Measurements from ENCODE around the gene FOXO1.
A peak's percentile ranks its signal among the peaks of the same experiment; 100 is the strongest.

The FOXO1 gene

GRCh38 chr13:40697711-40698110 is 31.3 kb upstream of the FOXO1 start:
- H3K4me3 ChIP-seq (ENCODE audit: low read depth, low read length, poor library complexity, severe bottlenecking), result peak overlapping the region; percentile 2
- peak overlapping the region; percentile 57 for H3K4me2 ChIP-seq (ENCODE audit: low read length)
- peak overlapping the region; percentile 95 for H3K27ac ChIP-seq (ENCODE audit: low read depth, low read length, poor library complexity, severe bottlenecking)
- no peaks in the 10 kb centered on the region; the same call in 1 of the 2 replicates for H3F3A ChIP-seq (ENCODE audit: insufficient read depth, low read length)
- TF ChIP-seq CTCF (IDR thresholded peaks at IDR 0.05; ENCODE audit: low read length) (no peak), EZH2 (IDR thresholded peaks at IDR 0.05; ENCODE audit: borderline replicate concordance, low read length) (no peak)
- H3K9me3 ChIP-seq (ENCODE audit: low read length), result no peaks in the 10 kb centered on the region
- no peaks in the 10 kb centered on the region for H3K27me3 ChIP-seq (ENCODE audit: insufficient read depth, low read length)
- H2AFZ ChIP-seq (ENCODE audit: low read length), result no peak overlapping the region
- peaks cover 72% of the 10 kb centered on the region for H3K4me1 ChIP-seq (ENCODE audit: insufficient read depth, low read length, severe bottlenecking)
- H4K20me1 ChIP-seq (ENCODE audit: insufficient read depth, low read length), result no peaks in the 10 kb centered on the region
- peak overlapping the region; percentile 45 for H3K9ac ChIP-seq (ENCODE audit: low read length)
- H3K36me3 ChIP-seq (ENCODE audit: insufficient read depth, low read length), result no peaks in the 10 kb centered on the region
- H3K79me2 ChIP-seq (ENCODE audit: insufficient read depth, low read length), result no peaks in the 10 kb centered on the region
- H3K9me2 ChIP-seq (ENCODE audit: low read depth, low read length), result no peaks in the 10 kb centered on the region

DNA sequence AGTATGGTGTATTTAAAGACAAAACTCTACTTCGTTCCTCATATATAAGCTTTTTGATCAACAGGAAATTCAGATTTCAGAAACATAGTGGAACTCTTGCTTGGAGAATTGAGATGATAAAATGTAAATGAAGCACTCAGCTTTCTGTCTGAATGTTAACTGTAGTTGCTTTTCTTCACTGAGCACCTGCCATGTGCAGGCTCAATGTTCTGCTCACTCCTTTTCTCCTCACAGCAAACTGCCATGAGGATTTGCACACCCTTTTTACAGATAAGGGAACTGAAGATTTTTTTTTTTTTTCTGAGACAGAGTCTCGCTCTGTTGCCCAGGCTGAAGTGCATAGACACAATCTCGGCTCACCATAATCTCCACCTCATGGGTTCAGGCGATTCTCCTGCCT is 28.0 kb upstream of the FOXO1 start:
- H3K9me2 ChIP-seq (ENCODE audit: low read depth, low read length), result no peaks in the 10 kb centered on the region
- H3K9ac ChIP-seq (ENCODE audit: low read length), result no peak overlapping the region
- H3K4me1 ChIP-seq (ENCODE audit: insufficient read depth, low read length, severe bottlenecking), result peaks cover 60% of the 10 kb centered on the region
- H3F3A ChIP-seq (ENCODE audit: insufficient read depth, low read length), result no peaks in the 10 kb centered on the region; the same call in 1 of the 2 replicates
- H2AFZ ChIP-seq (ENCODE audit: low read length), result no peak overlapping the region
- no peak overlapping the region for H3K4me3 ChIP-seq (ENCODE audit: low read depth, low read length, poor library complexity, severe bottlenecking)
- H3K27ac ChIP-seq (ENCODE audit: low read depth, low read length, poor library complexity, severe bottlenecking), result peak overlapping the region; percentile 65
- no peak overlapping the region for H3K4me2 ChIP-seq (ENCODE audit: low read length)
- no peaks in the 10 kb centered on the region for H3K36me3 ChIP-seq (ENCODE audit: insufficient read depth, low read length)
- H4K20me1 ChIP-seq (ENCODE audit: insufficient read depth, low read length), result no peaks in the 10 kb centered on the region
- H3K79me2 ChIP-seq (ENCODE audit: insufficient read depth, low read length), result no peaks in the 10 kb centered on the region
- H3K9me3 ChIP-seq (ENCODE audit: low read length), result peaks cover 3% of the 10 kb centered on the region; the same call in 1 of the 2 replicates
- no peaks in the 10 kb centered on the region for H3K27me3 ChIP-seq (ENCODE audit: insufficient read depth, low read length)
- TF ChIP-seq EZH2 (IDR thresholded peaks at IDR 0.05; ENCODE audit: borderline replicate concordance, low read length), result no peak
- no peak for TF ChIP-seq CTCF (IDR thresholded peaks at IDR 0.05; ENCODE audit: low read length)

GRCh38 chr13:40692946-40693345 is 26.5 kb upstream of the FOXO1 start:
- Histone ChIP-seq H3K4me2 (ENCODE audit: low read length) (no peak overlapping the region; the same call in 1 of the 2 replicates), H3K9me2 (ENCODE audit: low read depth, low read length) (no peaks in the 10 kb centered on the region), H3F3A (ENCODE audit: insufficient read depth, low read length) (no peaks in the 10 kb centered on the region)

More at GRCh38 chr13:40692946-40693345, 26.5 kb upstream of the FOXO1 start:
- Histone ChIP-seq H2AFZ (ENCODE audit: low read length) (no peak overlapping the region), H3K36me3 (ENCODE audit: insufficient read depth, low read length) (no peaks in the 10 kb centered on the region), H3K4me3 (ENCODE audit: low read depth, low read length, poor library complexity, severe bottlenecking) (no peak overlapping the region), H4K20me1 (ENCODE audit: insufficient read depth, low read length) (no peaks in the 10 kb centered on the region), H3K9ac (ENCODE audit: low read length) (no peak overlapping the region), H3K27ac (ENCODE audit: low read depth, low read length, poor library complexity, severe bottlenecking) (peak overlapping the region; percentile 65), H3K9me3 (ENCODE audit: low read length) (peaks cover 3% of the 10 kb centered on the region; the same call in 1 of the 2 replicates), H3K4me1 (ENCODE audit: insufficient read depth, low read length, severe bottlenecking) (peaks cover 51% of the 10 kb centered on the region), H3K27me3 (ENCODE audit: insufficient read depth, low read length) (no peaks in the 10 kb centered on the region), H3K79me2 (ENCODE audit: insufficient read depth, low read length) (no peaks in the 10 kb centered on the region)
- TF ChIP-seq EZH2 (IDR thresholded peaks at IDR 0.05; ENCODE audit: borderline replicate concordance, low read length) (no peak), CTCF (IDR thresholded peaks at IDR 0.05; ENCODE audit: low read length) (no peak)
